ENCODE results near the gene PITX1.

Gene PITX1

DNA sequence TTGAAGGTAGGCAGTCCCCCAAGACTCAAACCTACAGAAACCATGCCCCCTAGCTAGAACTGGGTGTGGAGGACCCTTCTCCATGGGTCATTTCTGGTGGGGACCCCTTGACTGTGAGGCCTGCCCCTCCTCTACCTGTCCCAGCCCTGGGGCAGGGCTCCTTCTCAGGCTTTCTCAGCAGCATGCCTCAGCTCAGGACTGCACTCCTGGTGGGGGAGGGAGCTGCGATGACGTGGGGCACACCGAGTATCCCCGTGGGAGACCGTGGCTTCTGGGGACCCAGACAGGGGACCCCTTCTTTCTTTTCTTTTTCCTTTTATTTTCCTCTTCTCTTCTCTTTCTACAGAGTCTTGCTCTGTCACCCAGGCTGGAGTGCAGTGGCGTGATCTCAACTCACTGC is 27.0 kb upstream of the PITX1 start:
- DNase-seq = no peak

DNA sequence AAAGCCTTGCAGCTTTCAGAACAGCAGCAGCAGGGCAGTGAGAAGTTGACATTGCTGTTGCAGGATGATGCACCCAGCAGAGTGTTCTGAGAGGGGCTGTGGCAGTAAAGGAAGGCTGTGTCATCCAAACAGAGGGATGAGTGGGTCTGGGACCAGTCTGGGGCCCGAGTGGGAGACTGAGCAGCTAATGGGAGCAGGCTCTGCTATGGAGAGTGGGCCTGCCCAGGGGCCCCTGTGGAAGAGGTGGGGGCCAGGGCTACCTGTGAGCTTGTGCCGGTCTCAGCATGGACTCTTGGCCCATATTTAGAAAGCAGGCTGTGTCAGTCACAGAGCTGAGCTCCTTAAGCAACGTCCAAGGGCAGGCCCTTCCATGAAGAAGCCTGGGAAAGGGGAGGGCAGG is 26.0 kb upstream of the PITX1 start:
- no peak for DNase-seq

DNA sequence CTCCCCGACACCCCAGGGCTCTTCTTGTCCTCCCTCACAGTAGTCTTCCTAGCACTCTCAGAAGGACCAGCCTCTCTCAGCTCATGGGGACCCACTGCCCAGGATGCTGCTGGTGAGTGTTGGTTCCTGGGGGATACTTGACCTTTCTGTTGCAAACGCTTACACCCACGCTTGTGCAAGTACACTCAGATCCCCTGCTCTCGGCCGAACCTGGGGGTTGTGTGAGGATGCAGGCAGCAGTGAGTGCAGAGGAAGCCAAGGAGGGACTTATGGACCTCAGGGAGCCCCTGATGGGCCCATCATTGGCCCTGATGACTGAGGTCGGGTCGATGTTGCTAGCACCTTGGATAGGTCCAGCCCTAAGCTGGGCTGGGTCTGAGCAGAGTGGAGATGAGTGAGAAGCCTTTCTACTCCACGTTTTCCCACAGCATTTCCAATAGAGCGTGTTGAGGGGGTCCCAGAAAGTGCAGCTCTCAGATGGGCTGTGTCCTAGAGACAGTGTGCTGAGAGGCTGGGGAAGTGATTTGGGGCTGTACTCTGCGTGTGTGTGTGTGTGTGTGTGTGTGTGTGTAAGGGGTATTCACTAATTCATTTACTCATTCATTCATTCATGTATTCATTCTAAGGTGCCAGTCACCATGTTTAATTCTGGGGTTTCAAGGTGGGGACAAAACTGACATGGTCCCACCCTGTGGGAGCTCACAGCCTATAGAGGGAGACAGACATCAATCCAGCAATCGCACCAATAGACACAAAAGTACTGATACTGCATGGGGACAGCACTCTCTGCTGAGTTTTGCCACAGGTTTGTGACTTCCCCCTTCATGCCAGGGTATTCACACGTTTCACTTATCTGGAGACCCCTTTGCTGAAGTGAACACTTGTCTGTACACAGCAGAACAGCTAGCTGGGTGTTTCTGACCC is 25.2 kb upstream of the PITX1 start:
- DNase-seq = no peak

DNA sequence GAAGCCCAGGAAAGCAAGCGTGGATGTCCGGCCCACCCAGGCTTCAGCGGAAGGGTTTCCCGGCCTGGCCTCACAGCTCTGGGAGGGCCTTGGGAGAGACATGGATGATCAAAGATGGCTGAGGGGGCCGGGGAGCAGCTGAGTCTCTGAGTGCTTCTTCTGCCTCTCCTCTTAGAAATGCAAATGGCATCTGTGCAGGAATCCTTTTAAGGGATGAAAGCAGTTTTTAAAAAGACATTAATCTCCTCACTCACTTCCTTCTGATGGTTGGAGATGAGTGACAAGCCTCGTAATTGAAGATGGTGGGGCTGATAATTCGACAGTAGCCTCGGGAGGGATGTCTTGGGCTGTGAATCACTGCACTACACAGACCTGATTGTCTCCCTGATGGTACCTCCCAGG is 24.3 kb upstream of the PITX1 start:
- no peak for DNase-seq

DNA sequence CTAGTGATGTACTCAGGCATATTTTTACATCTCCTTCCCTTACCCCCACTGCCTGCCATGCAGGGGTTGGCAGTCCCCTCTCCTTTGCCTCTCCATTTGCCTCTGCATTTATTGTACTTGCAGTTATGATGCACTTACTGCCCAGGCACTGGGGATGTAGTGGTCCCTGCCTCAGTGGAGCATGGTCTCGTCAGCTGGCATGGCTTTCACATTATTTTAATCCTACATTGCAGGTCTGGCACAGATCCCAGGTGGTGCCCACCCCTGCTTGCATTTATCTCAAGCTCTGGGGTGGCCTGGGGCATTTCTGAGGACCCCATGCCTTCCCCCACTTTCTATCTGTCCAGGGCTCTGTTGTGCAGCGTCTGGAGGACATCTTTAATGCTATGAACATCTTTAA is 23.2 kb upstream of the PITX1 start:
- no peak for DNase-seq

DNA sequence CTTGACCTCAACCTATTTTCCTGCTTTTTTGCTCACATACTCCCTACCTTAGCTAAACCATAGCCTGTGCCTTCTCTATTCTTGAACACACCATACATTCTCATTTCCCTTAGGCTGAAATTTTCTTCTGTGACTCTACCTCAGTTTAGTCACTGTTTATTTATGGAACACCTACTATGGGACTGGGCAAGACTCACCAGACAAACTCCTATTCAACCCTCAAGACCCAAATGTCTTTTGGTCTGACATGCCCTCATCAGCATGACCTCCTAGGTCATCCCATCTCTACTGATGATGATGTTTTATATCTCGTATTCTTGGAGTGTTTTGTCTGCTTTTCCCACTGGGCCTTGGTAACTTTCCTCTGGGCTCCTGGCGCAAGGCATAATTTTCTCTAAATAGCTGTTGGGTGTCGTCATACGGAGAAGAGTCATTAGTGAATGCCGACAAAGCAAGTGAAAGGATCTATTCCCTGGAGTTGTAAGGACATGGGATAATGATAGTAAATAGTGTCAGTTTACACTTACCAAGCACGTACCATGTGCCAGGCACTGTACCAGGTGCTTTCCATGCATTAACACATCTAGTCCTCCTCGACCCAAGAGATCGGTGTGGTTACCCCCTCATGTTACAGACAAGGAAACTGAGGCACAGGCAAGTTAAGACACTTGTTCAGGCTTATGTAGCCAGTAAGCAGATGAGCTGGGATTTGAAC is 22.4 kb upstream of the PITX1 start:
- no peak for DNase-seq

DNA sequence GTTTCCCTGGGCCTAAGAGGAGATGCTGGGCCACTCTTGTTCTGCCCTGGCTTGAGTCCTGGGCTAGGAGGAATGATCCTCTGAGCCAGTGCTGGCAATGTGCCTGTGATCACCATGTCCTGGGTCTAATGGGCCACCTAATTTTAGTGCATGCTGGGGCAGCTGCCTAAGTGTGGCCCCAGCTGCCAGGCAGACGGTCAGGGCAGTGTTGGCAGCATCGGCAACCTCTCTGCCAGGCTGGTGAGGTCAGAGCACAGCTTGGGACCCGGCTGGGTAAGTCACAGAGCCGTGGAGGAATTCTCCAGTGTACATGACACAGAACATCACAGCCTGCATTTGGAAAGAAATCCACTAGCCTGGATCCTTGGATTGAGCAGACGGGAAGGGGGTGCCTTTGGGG is 21.4 kb upstream of the PITX1 start:
- DNase-seq = no peak

DNA sequence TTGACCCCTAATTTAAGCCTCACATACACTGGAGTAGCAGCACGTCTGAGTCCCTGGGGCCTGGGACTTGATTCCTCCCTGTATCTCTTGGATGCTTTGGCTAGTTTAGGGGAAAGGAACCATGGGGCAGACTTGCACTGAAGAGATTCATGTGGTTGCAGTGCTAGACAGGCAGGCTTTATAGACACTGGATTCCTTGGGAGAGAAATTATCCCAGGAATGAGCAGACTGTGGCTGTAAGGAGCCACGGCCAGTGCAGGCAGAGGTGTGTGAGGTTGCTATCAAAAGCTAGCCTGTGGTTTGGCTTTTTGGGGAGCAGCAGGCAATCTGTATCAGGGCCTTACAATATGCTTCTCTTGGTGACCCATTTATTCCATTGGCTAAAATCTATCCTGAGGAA is 20.5 kb upstream of the PITX1 start:
- no peak for DNase-seq

DNA sequence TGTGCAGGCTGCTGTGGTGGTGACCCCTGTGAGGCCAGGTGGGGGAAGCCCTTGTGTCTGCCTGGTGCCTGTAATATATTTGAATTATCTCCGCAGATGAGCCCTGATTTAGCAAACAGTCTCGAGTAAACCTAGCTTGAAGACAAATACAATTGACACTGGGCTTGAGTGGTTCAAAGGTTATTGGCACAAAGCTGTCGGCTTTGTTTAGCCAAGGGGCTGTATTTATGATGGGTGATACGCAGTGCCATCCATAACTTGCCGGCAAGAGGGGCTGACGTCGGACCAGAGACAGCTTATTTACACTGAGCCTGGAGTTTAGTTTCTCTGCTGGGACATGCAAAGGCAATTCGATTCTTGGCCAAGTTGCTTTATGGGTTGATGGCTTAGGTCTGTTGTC is 20.0 kb upstream of the PITX1 start:
- DNase-seq = no peak

DNA sequence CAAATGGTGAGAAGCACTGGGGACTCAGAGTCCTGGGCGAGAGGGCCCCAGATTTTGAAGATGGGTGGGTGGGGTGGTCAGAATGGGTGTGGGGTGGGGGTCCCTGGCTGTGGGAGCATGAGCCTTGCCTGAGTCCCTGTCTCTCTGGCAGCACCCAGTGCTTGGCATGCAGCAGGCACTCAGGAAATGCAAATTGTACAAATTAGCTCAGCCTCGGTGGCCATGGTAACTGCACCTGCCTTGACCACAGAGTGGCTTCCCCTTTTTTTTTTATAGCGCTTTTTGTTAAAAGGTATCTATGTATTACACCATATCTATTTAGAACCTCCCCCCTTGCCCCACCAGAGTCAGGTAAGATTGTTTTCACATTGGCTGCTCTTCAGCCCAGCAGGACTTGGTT is 19.2 kb upstream of the PITX1 start:
- no peak for DNase-seq

DNA sequence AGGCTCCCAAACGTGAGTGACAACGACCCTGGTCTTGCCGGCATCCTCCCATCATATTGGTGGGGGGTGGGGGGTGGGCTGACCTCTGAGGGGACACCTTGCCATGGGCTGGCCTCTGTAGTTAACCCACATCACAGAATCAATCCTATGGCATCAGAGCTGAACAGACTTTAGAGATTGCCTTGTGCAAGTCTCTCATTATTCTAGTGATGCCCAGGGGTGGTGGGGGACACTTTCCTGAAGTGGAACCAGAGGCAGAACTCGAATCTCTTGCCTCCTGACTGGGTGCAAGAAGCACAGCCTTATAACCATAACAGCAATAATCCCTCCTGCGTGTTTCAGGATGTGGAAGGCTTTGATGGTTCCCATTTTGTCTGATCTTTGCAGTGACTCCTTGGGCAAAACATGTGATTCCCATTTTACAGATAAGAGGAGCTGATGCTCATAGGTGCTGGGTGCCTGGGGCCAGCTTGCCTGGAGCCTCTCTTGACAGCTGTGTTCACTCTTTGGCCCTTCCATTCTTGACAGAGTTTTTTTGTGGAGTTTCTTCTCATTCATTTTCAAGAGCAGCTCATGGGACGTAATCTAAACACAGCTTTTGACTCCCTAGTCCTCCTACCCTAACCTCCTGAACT is 18.6 kb upstream of the PITX1 start:
- no peak for DNase-seq

DNA sequence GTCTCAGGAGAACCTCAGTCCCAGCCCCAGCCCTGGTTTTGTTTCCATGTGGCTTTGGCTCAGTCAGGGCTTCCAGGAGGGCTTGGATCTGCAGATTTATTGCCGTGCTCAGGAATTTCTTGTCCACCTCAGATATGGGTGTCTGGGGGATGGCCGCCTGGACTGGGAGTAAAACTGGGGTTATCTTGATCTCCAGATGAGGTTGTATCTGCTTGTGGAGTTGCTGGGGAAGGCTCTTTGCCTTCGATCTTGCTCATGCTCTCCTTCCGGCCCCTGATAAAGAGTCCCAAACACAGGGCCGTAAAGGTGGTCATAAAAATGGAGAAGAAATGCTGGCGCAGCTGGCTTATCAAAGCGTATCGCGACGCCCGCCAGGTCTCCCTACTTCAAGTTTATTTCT is 17.8 kb upstream of the PITX1 start:
- no peak for DNase-seq

DNA sequence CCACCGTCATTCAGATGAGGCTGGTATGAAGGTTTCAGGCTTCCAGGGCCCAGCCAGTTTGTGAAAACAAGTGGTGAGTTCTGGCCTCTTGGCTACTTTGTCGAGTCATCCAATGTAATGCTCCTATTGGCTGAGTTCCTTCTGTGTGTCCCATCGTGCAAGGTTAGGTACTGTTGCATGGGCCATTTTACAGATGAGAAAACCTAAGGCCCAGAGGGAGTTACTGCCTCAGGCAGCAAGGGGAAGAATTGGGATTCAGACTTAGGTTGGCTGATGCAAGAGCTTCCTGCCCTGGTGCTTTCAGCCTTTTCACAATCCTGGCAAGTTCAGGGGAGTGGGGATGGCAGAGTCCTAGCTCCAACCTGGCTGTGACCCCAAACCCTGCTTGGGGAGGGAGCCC is 17.4 kb upstream of the PITX1 start:
- DNase-seq = no peak

DNA sequence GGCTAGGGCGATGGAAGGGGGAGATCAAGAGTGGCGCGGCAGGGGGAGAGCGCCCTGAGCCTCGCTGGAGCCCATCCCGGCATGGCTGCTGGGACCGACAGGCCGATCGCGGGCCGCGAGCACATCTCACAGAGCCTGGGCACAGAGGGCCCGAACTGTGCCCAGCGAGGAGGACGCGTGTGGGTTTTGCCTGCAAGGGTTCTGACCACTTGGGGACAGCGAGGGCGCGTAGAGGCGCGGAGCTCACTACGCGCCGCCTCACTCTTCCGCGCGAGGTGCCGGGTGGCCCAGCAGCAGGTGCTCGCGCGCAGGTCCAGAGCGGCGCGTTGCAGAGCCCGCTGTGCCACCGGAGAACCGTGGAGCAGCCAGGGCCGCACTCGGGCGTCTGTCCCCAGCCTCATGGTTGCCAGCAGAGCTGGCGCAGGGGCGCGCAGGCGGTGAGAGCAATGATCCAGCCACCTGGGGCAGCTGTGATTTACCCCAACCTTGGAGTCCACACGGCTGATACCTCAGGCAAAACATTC is 16.3 kb upstream of the PITX1 start:
- DNase-seq = no peak

DNA sequence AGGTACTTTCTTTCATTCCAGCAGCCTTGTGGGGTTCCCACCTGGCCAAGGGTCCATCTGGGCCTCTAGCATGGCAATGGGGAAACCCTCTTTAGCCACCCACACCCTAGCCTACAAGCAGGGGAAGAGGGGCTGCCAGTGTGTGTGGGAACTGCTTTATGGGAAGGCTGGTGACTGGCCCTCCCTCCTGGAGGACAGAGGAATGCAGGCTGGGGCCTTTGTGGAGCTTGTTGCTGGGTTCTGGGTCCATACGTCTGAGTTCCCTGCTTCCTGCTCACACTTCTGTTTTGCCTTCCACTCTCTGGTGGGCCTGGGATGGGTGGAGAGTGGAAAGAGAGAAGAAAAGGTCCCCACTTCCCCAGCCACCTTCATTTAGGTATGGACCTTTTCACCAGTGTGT is 14.9 kb upstream of the PITX1 start:
- DNase-seq = no peak

DNA sequence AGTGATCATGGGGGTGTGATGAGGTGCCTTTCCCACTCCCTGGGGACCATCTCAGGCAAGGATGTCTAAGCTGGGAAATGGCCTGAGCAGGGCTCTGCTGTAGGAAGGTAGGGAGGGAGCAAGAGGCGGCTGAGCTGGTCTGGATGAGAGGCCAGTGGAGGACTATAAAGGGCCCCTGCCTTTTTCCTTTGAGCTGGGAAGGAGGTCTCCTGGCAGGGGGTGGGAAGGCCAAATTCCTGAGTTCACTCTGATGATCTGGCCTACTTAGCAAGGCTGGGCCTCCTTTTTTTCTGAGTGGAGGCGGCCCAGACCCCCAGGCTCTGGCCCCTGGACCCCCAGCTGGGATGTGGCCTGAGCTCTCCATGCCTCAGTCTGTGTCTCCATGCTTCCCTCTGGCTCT is 14.3 kb upstream of the PITX1 start:
- DNase-seq = no peak

DNA sequence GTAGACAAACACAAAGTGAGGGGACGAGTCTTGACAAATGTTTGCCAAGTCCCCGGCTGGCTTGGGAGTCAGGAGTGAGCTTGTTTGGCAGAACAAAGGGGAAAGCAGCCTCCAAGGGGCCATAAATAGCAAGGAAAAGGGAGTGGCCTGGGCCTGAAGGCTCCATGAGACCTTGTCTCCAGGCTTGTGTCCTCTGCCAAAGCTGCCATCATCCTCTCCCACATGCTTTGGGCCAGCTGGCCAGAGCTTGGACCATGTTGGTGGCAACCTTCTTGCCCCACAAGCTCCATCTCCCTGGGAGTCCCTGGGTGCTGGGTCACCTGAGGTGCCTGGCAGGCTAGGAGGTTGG is 13.3 kb upstream of the PITX1 start:
- DNase-seq = no peak

DNA sequence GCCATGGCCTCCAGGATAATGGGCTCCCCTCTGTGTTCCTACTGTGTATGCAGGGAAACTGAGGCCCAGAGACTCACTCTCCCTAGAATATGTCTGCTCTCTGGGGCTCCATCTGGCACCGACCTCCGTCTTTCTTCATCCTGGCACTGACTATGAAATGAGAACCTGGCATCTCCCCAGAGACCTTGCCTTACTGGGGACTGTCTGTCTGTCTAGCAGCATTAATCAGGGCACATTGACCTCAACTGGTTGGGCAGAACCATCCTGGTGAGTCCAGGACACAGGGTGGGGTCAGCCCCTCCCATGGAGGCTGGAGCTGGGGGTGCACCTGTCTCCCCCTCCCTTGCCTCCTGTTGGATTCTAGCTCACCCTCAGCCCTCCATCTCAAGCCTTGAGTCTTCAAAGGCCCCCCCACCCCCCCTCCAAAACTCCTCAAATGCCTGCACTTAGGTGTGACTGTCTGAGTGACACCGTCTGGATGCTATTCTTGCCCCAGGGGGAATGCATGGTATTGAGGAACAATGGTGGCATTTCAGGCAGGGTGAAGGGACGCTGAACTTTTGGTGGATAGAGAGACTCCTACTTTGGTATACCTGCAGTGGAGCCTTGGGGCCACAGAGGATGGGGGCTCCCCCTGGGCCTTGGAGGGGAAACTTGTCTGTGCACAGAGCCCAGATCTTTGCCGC is 12.8 kb upstream of the PITX1 start:
- DNase-seq = no peak

DNA sequence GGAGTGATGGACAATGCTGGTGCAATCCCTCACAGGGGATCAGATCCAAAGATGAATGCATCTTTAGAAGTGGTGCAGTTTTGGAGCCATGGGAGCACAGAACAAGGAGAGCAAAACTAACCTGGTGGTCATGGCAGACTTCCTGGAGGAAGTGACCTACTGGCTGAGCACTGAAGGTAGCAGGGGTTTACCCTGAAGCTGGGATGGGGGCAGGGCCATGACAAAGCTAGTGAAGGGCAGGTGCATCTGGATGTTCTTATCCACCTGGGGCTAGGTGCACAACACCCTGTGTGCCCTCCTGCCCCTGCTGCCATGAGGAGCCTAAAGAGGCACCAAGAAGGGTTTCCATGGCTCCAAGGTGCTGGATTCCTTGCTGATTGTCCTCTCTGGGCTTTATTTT is 11.5 kb upstream of the PITX1 start:
- no peak for DNase-seq

DNA sequence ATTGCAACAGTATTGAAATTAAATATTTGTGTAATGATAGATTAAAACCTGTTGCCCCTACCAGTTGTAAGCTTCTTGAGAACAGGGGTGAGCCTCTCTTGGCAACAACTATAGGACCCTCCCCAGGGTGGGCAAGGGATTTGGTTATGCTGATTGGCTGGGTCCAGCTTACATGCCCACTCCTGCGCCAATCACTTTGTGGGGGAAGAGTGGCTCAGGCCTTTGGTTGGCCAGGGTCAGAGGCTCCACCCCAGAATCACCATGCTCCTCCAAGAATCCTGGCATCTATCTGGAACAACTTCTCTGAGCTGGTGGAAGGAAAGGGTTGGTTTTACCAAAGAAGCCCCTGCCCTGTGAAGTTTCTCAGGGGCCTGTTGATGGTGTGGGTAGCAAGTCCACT is 8.6 kb upstream of the PITX1 start:
- no peak for DNase-seq

DNA sequence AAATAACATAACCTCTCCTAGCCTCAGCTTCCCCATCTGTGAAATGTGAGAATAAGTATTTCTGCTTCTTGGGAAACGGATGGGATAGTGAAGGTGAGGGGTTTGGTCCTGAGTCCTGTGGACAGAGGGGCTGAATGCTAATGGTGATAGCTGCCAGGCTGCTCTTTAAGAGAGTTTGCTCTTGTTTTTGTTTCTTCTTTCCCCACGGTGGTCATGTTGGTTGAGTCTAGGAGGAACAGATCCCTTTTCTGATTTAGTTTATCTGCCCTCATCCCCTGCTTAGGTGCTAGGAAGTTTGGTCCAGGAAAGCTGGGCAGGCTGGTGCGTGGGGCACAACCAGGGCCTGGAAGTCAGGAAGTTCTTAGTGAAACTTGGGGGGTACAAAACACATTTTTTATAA is 7.7 kb upstream of the PITX1 start:
- DNase-seq = no peak

DNA sequence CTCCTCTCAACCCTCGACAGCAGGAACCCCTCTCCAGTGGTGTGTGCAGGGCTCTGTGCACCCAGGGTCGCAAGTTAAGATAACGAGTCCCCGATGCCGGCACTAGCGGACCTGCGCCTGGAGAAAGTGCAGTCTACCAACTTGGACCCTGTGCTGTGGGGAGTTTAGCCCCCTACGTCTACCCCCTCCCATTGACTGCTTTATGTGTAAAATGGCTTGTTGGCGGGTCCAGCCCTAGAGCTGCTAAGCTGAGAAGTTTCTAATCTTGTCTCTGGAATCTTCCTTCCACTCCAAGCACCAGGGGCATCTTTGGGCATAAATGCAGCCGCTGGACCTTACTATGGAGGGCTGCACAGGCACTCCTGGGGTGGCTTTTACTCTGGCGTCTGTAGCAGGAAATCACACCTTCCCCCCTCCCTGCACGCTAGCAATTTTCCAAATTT is 7.1 kb upstream of the PITX1 start:
- DNase-seq = no peak

All from retina (tissue), 1 donor.